CD4-positive, alpha-beta T cell treated with Interleukin-4 for 1 hour (primary cell): Measurements from ENCODE around the gene HK3.
A peak's percentile ranks its signal among the peaks of the same experiment; 100 is the strongest.

Experiments used
- DNase-seq, 2 donors: peaks; one replicate each; pipeline ENCODE4 v3.0.0-alpha.2; 2020 to 2022

Gene HK3

GRCh38 chr5:176847726-176848290 lies 51.3 kb downstream of the HK3 start:
- no peak for DNase-seq

- DNase-seq, result no peak
Measured at GRCh38 chr5:176847148-176847547, 52.0 kb downstream of the HK3 start.

GRCh38 chr5:176846335-176847140 lies 52.6 kb downstream of the HK3 start:
- DNase-seq, result no peak

- no peak for DNase-seq
Measured at GRCh38 chr5:176845392-176845713, 53.8 kb downstream of the HK3 start.

- DNase-seq, result no peak
Measured at GRCh38 chr5:176844706-176845391, 54.3 kb downstream of the HK3 start.

- no peak for DNase-seq
Measured at GRCh38 chr5:176844281-176844680, 54.9 kb downstream of the HK3 start.

- no peak for DNase-seq
Measured at GRCh38 chr5:176843673-176844072, 55.5 kb downstream of the HK3 start.

GRCh38 chr5:176837707-176838115 lies 61.4 kb downstream of the HK3 start:
- peak; percentile 62 to 68 for DNase-seq

GRCh38 chr5:176836811-176837706 lies 62.1 kb downstream of the HK3 start:
- no peak for DNase-seq

- DNase-seq, result no peak
Measured at GRCh38 chr5:176835918-176836317, 63.2 kb downstream of the HK3 start.

GRCh38 chr5:176833286-176833685 lies 65.9 kb downstream of the HK3 start:
- DNase-seq, result no peak

- DNase-seq, result no peak
Measured at GRCh38 chr5:176832162-176832561, 67.0 kb downstream of the HK3 start.

GRCh38 chr5:176831425-176831824 lies 67.7 kb downstream of the HK3 start:
- DNase-seq, result no peak

- no peak for DNase-seq
Measured at GRCh38 chr5:176830995-176831423, 68.1 kb downstream of the HK3 start.
